Measurements from ENCODE around the gene UBA52.

GRCh38 chr19:18616023-18616422, 44.4 kb downstream of the UBA52 start:
- TF ChIP-seq SMC3 (conservative IDR thresholded peaks at IDR 0.05; ENCODE audit: poor library complexity) (no peak), CTCF (IDR thresholded peaks at IDR 0.05; ENCODE audit: poor library complexity, severe bottlenecking) (no peak), EP300 (conservative IDR thresholded peaks at IDR 0.05; ENCODE audit: poor library complexity, severe bottlenecking) (no peak), REST (IDR thresholded peaks at IDR 0.05; ENCODE audit: borderline replicate concordance) (no peak), POLR2AphosphoS5 (IDR thresholded peaks at IDR 0.05) (no peak), EZH2 (IDR thresholded peaks at IDR 0.05; ENCODE audit: borderline replicate concordance, insufficient read depth, low read length, poor library complexity, severe bottlenecking) (no peak), MXI1 (conservative IDR thresholded peaks at IDR 0.05; ENCODE audit: poor library complexity, severe bottlenecking) (no peak), TAF1 (IDR thresholded peaks at IDR 0.05; ENCODE audit: low read depth) (no peak)

Data from neural cell (in vitro differentiated cells).